Testis (tissue), 2 donors: ENCODE data around the gene RASA4.
"Not testable (repeated sequence)": the region's sequence is repeated elsewhere in the genome, so short reads cannot be mapped to it uniquely, and the experiment has no call there.

Experiments
- POLR2A ChIP-seq: fragments of 450-650 bp; IDR thresholded peaks from one replicate; pipeline ENCODE4 v1.6.1; 2017; ENCODE audit warnings: antibody characterized with exemption, mild to moderate bottlenecking, moderate library complexity
- TF ChIP-seq, protein P1 (sequence below), 3 experiments: fragments of 450-650 bp in 2 of 3; fragments of 200-600 bp in 1 of 3; sonication (generic) in 1 of 3; IDR thresholded peaks; one replicate each; pipeline ENCODE4 v1.5.1; 2016 to 2019; ENCODE audit warnings: antibody characterized with exemption in 3 of 3, mild to moderate bottlenecking in 2 of 3, moderate library complexity in 1 of 3

DNA sequence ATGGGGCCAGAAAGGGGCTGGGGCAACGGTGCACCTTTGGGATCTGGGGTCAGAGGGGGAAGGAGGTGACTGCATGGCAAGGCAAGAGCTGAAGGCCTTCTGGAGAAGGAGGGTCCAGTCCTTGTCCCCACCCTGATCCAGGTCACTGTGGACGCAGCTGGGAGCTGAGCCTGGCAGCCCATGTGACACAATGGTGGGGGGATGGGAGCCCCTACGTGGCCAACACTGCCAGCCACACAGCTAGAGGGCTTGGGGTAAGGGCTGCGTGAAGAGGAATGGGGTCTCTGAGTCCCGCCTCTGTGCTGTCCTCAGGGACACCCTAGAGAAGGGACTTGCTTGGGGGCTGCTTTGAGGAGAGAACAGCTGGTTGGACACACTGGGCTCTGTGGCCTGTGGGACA, 34.8 kb downstream of the RASA4 start:
- TF ChIP-seq, protein P1, sequence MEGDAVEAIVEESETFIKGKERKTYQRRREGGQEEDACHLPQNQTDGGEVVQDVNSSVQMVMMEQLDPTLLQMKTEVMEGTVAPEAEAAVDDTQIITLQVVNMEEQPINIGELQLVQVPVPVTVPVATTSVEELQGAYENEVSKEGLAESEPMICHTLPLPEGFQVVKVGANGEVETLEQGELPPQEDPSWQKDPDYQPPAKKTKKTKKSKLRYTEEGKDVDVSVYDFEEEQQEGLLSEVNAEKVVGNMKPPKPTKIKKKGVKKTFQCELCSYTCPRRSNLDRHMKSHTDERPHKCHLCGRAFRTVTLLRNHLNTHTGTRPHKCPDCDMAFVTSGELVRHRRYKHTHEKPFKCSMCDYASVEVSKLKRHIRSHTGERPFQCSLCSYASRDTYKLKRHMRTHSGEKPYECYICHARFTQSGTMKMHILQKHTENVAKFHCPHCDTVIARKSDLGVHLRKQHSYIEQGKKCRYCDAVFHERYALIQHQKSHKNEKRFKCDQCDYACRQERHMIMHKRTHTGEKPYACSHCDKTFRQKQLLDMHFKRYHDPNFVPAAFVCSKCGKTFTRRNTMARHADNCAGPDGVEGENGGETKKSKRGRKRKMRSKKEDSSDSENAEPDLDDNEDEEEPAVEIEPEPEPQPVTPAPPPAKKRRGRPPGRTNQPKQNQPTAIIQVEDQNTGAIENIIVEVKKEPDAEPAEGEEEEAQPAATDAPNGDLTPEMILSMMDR (IDR thresholded peaks at IDR 0.05) = not testable (repeated sequence)
- not testable (repeated sequence) for TF ChIP-seq POLR2A
